C1 segment of cervical spinal cord (tissue), 14 donors: ENCODE data around the gene RPAP3.
A peak's percentile ranks its signal among the peaks of the same experiment; 100 is the strongest.

Experiments
- DNase-seq, 14 donors: peaks; one replicate each; lab custom pipeline; 2025; lab: John Stamatoyannopoulos, UW

RPAP3 gene

GRCh38 chr12:47705566-47706425 lies at the start of gene RPAP3:
TSS of gene RPAP3 (minus strand) at chr12:47706030. CDS start at chr12:47702840, 3,190 bp downstream.
- DNase-seq = peak; percentile 27 to 93 (median 86)

GRCh38 chr12:47754881-47755280 lies 49.1 kb upstream of the RPAP3 start:
- DNase-seq = no peak

GRCh38 chr12:47754126-47754525 lies 48.3 kb upstream of the RPAP3 start:
- DNase-seq = no peak

- peak in 6 of 14 donors; percentile 10 to 71 (median 44) for DNase-seq
Observed at GRCh38 chr12:47753021-47754001, 47.5 kb upstream of the RPAP3 start.

- DNase-seq = no peak
Observed at GRCh38 chr12:47752552-47752951, 46.7 kb upstream of the RPAP3 start.

GRCh38 chr12:47752121-47752520 lies 46.3 kb upstream of the RPAP3 start:
- no peak for DNase-seq

GRCh38 chr12:47751561-47751960 lies 45.7 kb upstream of the RPAP3 start:
- DNase-seq = no peak

GRCh38 chr12:47750916-47751470 lies 45.2 kb upstream of the RPAP3 start:
- DNase-seq = no peak

DNA sequence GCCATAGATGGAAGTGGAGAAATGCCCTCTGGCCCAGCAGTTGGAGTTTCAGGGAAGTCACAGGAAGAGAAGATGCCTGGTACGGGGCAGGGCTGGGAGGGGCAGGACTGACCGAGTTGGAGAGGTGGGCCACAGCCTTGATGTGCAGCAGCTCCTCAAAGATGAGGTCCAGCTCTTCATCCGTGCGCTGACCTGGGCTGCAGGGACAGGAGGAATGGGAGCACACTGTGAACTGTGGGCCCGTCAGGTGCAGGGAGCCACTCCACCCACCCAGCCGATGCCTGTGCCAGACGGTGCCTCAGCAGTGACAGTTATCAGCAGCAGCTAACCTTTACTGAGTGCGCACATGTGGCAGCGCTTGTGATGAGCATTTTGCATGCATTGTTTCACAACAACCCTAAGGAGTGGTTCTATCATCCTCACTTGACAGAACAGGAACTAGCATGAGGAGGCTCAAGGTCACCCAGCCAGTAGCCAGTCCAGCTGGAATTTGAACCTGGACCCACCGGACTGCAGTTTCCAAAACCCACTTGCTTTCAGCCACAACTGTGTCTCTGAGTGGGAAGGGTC lies 44.5 kb upstream of the RPAP3 start:
- no peak for DNase-seq

DNA sequence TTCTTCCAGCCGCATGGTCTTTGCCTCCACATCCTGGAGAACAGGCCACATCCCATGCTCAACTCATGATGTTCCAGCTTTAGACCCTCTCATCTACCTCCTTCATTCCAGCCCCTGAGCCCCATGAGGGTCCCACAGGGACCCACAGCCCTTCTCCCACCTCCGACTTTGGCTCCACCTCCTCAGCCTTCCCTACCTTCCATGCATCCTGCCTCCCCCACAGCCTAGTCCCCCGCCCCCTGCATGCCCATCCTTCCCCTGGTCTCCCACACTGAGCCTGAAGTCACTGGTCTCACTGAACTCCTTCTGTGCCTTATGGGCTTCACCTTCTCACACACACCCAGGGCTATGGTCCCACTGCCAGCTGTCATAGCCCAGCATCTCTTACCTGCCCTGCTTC lies 43.1 kb upstream of the RPAP3 start:
- DNase-seq = no peak

DNA sequence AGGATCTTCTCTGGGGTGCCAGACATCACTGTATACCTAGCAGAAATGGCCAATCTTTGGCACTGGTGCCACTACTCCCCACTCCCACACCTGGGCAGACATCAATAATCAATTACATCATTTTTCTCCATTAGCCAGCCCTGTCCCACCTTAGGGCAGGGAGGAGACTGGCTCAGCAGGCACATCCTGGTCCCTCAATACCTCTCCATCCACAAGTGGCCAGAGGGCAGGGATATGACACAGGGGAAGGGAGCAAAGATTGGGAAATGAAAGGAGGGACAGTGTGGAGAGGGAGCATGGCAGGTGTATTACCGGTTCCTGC lies 42.6 kb upstream of the RPAP3 start:
- no peak for DNase-seq

- DNase-seq = no peak
Observed at GRCh38 chr12:47747596-47748506, 42.0 kb upstream of the RPAP3 start.

DNA sequence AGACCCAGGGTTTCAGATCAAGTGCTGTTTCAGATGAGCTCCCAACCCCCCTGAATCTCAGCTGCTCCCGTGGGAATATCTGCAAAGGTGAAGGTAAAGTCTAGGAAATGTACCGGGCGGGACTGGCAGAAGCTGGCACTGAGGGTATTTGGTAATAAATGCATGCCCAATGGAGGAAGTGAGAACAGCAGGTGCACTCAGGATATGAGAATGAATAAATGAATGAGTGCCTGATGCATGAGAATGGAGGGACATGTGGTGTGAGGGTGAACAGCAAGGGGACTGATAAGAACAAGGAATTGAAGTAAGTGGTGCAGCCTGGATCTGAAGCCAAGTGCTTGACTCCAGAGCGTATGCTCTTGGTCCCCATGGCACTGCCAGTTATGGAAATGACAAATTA lies 41.3 kb upstream of the RPAP3 start:
- DNase-seq = no peak

DNA sequence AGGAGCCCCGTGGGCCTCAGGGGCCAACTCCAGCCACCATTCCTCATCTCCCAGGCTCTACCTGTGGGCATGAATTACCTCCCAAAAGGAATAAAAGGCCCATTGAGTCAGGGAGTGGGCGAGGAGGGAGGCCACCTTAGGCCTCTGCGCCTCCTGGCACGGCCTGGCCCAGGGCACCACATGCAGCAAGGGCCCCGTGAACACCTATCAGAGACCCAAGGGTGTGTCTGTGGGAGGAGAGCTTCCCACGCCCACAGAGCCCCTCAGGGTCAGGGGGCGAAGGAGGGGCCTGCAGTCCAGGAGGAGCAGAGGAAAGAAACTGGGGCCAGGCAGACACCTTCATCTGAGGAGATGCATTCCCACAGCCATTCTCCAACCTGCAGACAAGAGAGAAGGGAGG lies 40.7 kb upstream of the RPAP3 start:
- DNase-seq = no peak

DNA sequence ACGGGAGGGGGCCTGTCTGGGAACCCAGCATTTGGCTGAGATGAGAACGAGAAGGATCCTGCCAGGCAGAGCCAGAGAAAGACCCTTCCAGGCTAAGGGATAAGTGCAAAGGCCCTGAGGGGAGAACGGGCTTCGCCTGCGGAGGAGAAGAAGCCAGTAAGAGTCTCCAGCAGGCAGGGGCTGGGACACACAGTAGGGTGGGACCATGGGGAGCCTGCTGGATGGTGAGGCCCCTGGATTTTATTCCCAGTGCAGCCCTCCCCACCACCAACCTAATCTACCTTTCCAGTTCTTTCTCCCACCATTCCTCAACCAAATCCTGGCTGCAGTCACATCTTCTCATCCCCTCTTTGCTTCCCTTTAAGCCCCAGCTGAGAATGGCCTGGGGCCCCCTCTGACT lies 40.2 kb upstream of the RPAP3 start:
- DNase-seq = no peak

- peak in 1 of 14 donors; percentile 29 for DNase-seq
Observed at GRCh38 chr12:47745485-47746041, 39.7 kb upstream of the RPAP3 start.

- no peak for DNase-seq
Observed at GRCh38 chr12:47744778-47745436, 39.1 kb upstream of the RPAP3 start.

DNA sequence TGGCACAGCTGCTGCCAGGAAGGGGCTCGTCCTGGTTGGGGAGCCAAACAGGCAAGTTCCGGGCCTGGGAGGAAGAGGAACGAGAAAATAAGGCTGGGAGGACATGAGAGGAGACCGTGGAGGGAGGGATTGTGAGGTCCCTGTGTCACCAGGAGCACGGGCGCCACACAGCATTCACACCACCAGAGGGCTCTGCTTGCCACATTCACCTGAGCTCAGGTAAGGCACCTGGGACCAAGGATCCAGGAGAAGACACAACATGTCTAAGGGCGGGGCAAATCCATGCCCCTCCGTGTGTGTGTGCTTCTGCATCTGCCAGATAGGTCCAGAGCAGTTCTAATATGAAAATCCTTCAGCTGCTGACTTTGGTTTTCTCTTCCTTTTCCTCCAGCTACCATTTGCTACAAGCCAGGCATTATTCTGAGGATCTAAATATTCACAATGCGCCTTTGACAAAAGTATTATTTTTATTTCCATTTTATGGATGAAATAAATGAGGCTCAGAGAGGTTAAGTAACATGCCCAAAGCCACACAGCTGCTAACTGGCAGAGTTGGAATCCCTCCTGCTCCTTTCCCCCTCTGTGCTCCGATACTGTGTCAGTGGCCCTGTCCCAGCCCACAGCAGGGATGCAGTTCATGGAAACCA lies 38.3 kb upstream of the RPAP3 start:
- DNase-seq = no peak

- DNase-seq = no peak
Observed at GRCh38 chr12:47743311-47743860, 37.6 kb upstream of the RPAP3 start.
